ENCODE data around the gene SCFD2.

Gene SCFD2

GRCh38 chr4:53012738-53013137 is 353.1 kb downstream of the SCFD2 start:
- TF ChIP-seq EZH2 (IDR thresholded peaks at IDR 0.05; ENCODE audit: borderline replicate concordance, low read depth, low read length, severe bottlenecking) (no peak), CTCF (IDR thresholded peaks at IDR 0.05; ENCODE audit: borderline replicate concordance, extremely low read depth, low read length, poor library complexity, severe bottlenecking) (no peak)
- peak overlapping the region; percentile 43 for H3K4me2 ChIP-seq (ENCODE audit: insufficient read depth, low read length)
- H3K9ac ChIP-seq (ENCODE audit: low read depth, low read length): peak overlapping the region; percentile 41
- DNase-seq (peak; percentile 69), ATAC-seq (ENCODE audit: insufficient read depth, low read depth) (peak; percentile 100)
- peak overlapping the region; percentile 82 for H3K27ac ChIP-seq (ENCODE audit: low read length)
- H3K79me2 ChIP-seq (ENCODE audit: insufficient read depth, low read length): no peaks in the 10 kb centered on the region
- no peaks in the 10 kb centered on the region for H3K9me3 ChIP-seq (ENCODE audit: insufficient read depth, low read length, severe bottlenecking)
- peak overlapping the region in 1 of 2 experiments; percentile 10; a peak in 2 of 4 replicates for H3K4me3 ChIP-seq (ENCODE audit: low read depth in 1 of 2, low read length in 2 of 2)
- no peaks in the 10 kb centered on the region for H3K27me3 ChIP-seq (ENCODE audit: insufficient read depth, low read length, poor library complexity)
- H3K36me3 ChIP-seq (ENCODE audit: insufficient read depth, low read length): no peaks in the 10 kb centered on the region
- no peaks in the 10 kb centered on the region for H4K20me1 ChIP-seq (ENCODE audit: insufficient read depth, low read length)
- H3K4me1 ChIP-seq (ENCODE audit: insufficient read depth, low read length): peaks cover 32% of the 10 kb centered on the region
- peak overlapping the region; percentile 71 for H2AFZ ChIP-seq (ENCODE audit: low read depth, low read length)

GRCh38 chr4:53011259-53011905 is 354.5 kb downstream of the SCFD2 start:
- TF ChIP-seq CTCF (IDR thresholded peaks at IDR 0.05; ENCODE audit: borderline replicate concordance, extremely low read depth, low read length, poor library complexity, severe bottlenecking) (no peak), EZH2 (IDR thresholded peaks at IDR 0.05; ENCODE audit: borderline replicate concordance, low read depth, low read length, severe bottlenecking) (no peak)
- Histone ChIP-seq H3K27me3 (ENCODE audit: insufficient read depth, low read length, poor library complexity) (no peaks in the 10 kb centered on the region), H2AFZ (ENCODE audit: low read depth, low read length) (no peak overlapping the region)

GRCh38 chr4:53010318-53010717 is 355.5 kb downstream of the SCFD2 start:
- no peak for TF ChIP-seq EZH2 (IDR thresholded peaks at IDR 0.05; ENCODE audit: borderline replicate concordance, low read depth, low read length, severe bottlenecking)
- TF ChIP-seq CTCF (IDR thresholded peaks at IDR 0.05; ENCODE audit: borderline replicate concordance, extremely low read depth, low read length, poor library complexity, severe bottlenecking): no peak
- no peak overlapping the region for H3K4me2 ChIP-seq (ENCODE audit: insufficient read depth, low read length)
- H3K9ac ChIP-seq (ENCODE audit: low read depth, low read length): no peak overlapping the region
- no peaks in the 10 kb centered on the region for H3K27me3 ChIP-seq (ENCODE audit: insufficient read depth, low read length, poor library complexity)
- H3K36me3 ChIP-seq (ENCODE audit: insufficient read depth, low read length): no peaks in the 10 kb centered on the region
- H3K27ac ChIP-seq (ENCODE audit: low read length): no peak overlapping the region
- peaks cover 32% of the 10 kb centered on the region for H3K4me1 ChIP-seq (ENCODE audit: insufficient read depth, low read length)
- no peak overlapping the region for H3K4me3 ChIP-seq (ENCODE audit: low read depth in 1 of 2, low read length in 2 of 2)
- ATAC-seq (ENCODE audit: insufficient read depth, low read depth) (no peak), DNase-seq (no peak)
- H4K20me1 ChIP-seq (ENCODE audit: insufficient read depth, low read length): no peaks in the 10 kb centered on the region
- no peaks in the 10 kb centered on the region for H3K9me3 ChIP-seq (ENCODE audit: insufficient read depth, low read length, severe bottlenecking)
- H2AFZ ChIP-seq (ENCODE audit: low read depth, low read length): no peak overlapping the region
- no peaks in the 10 kb centered on the region for H3K79me2 ChIP-seq (ENCODE audit: insufficient read depth, low read length)

More at GRCh38 chr4:53011259-53011905, 354.5 kb downstream of the SCFD2 start:
- no peak for ATAC-seq (ENCODE audit: insufficient read depth, low read depth)
- no peaks in the 10 kb centered on the region for H4K20me1 ChIP-seq (ENCODE audit: insufficient read depth, low read length)
- H3K36me3 ChIP-seq (ENCODE audit: insufficient read depth, low read length): no peaks in the 10 kb centered on the region
- no peak for DNase-seq
- H3K4me3 ChIP-seq (ENCODE audit: low read depth in 1 of 2, low read length in 2 of 2): no peak overlapping the region
- no peak overlapping the region for H3K27ac ChIP-seq (ENCODE audit: low read length)
- H3K9me3 ChIP-seq (ENCODE audit: insufficient read depth, low read length, severe bottlenecking): no peaks in the 10 kb centered on the region
- peaks cover 32% of the 10 kb centered on the region for H3K4me1 ChIP-seq (ENCODE audit: insufficient read depth, low read length)
- H3K79me2 ChIP-seq (ENCODE audit: insufficient read depth, low read length): no peaks in the 10 kb centered on the region
- H3K9ac ChIP-seq (ENCODE audit: low read depth, low read length): no peak overlapping the region
- no peak overlapping the region for H3K4me2 ChIP-seq (ENCODE audit: insufficient read depth, low read length)

Data from DND-41 (cell line).